H1 (cell line): Measurements from ENCODE around the gene RPS6KA2. TPM values are rescaled to one million over a fixed set of nuclear protein-coding genes. Genes with fewer than 3 reads are reported as not detected.

Experiments
- CTCF ChIA-PET: fragments of 300-600 bp; sonication (Branson Sonifier 250); formaldehyde crosslinking; loops from one replicate; lab custom pipeline; 2021; ENCODE audit not compliant: partially characterized antibody; lab: Charles Lee
- POLR2A ChIA-PET: fragments of 300-600 bp; sonication (Branson Sonifier 250); formaldehyde crosslinking; loops from one replicate; lab custom pipeline; 2021; ENCODE audit warnings: inconsistent platforms; ENCODE audit not compliant: partially characterized antibody; lab: Charles Lee
- DNase-seq, 2 experiments: peaks; one replicate each; pipeline versions ENCODE4 v3.0.0 to v3.0.0-alpha.2; 2010 to 2022; ENCODE audit warnings: low spot score in 2 of 2, low read depth in 1 of 2, mixed read lengths in 1 of 2
- FAIRE-seq: peaks from 2 replicates; lab custom pipeline; 2011; peaks lifted over from hg19 to GRCh38; lab: Jason Lieb, UNC
- H2AFZ ChIP-seq: 2 replicates; pipeline ENCODE4 v1.8.1; 2012; ENCODE audit warnings: low read length, inconsistent platforms
- H2AK5ac ChIP-seq: 2 replicates; pipeline ENCODE4 v1.6.1; 2013; ENCODE audit warnings: low read depth, low read length
- H2BK120ac ChIP-seq: replicated peaks from 2 replicates; pipeline ENCODE3; 2013; ENCODE audit warnings: low read depth, low read length, inconsistent platforms
- H2BK12ac ChIP-seq: 2 replicates; pipeline ENCODE4 v1.6.1; 2013; ENCODE audit warnings: low read depth, low read length
- H2BK15ac ChIP-seq: 2 replicates; pipeline ENCODE4 v1.6.1; 2013; ENCODE audit warnings: low read length
- H2BK20ac ChIP-seq: 2 replicates; pipeline ENCODE4 v1.6.1; 2013; ENCODE audit warnings: low read length
- H2BK5ac ChIP-seq: 2 replicates; pipeline ENCODE4 v1.6.1; 2013; ENCODE audit warnings: low read depth, low read length
- H3K14ac ChIP-seq: 2 replicates; pipeline ENCODE4 v1.6.1; 2013; ENCODE audit warnings: inconsistent platforms; ENCODE audit not compliant: insufficient read length
- H3K18ac ChIP-seq: 2 replicates; pipeline ENCODE4 v1.6.1; 2013; ENCODE audit warnings: low read length; ENCODE audit errors: extremely low read depth
- H3K23ac ChIP-seq: 2 replicates; pipeline ENCODE4 v1.6.1; 2013; ENCODE audit warnings: inconsistent platforms; ENCODE audit not compliant: insufficient read length
- H3K23me2 ChIP-seq: 2 replicates; pipeline ENCODE4 v1.6.1; 2013; ENCODE audit warnings: low read depth, low read length
- H3K27ac ChIP-seq: 2 replicates; pipeline ENCODE4 v1.6.1; 2011; ENCODE audit warnings: low read depth, low read length, inconsistent platforms
- H3K27me3 ChIP-seq, 4 experiments: replicated peaks in 1 of 4; 1 replicate in 1 of 4; 2 replicates in 3 of 4; pipeline versions ENCODE4 v1.6.1 to v1.8.1; 2011 to 2013; ENCODE audit warnings: low read length in 3 of 4, mild to moderate bottlenecking in 3 of 4, inconsistent platforms in 2 of 4, mixed read lengths in 2 of 4, moderate library complexity in 1 of 4; ENCODE audit not compliant: control insufficient read depth in 3 of 4, insufficient read depth in 3 of 4; ENCODE audit errors: extremely low read depth in 1 of 4
- H3K36me3 ChIP-seq, 4 experiments: 2 replicates each; pipeline versions ENCODE4 v1.6.1 to v1.8.1; 2011 to 2013; ENCODE audit warnings: mild to moderate bottlenecking in 4 of 4, low read length in 3 of 4, moderate library complexity in 2 of 4, control low read depth in 1 of 4, inconsistent platforms in 1 of 4; ENCODE audit not compliant: insufficient read depth in 4 of 4, control insufficient read depth in 2 of 4
- H3K4ac ChIP-seq: replicated peaks from 2 replicates; pipeline ENCODE3; 2013; ENCODE audit warnings: low read length, low read depth, mixed read lengths, inconsistent platforms; ENCODE audit not compliant: insufficient read length
- H3K4me1 ChIP-seq, 4 experiments: replicated peaks in 1 of 4; 1 replicate in 1 of 4; 2 replicates in 3 of 4; pipeline versions ENCODE4 v1.6.1 to v1.8.1; 2011 to 2013; ENCODE audit warnings: low read length in 3 of 4, inconsistent platforms in 2 of 4, mixed read lengths in 1 of 4; ENCODE audit not compliant: insufficient read depth in 4 of 4, control insufficient read depth in 3 of 4
- H3K4me2 ChIP-seq, 2 experiments: 2 replicates each; pipeline versions ENCODE4 v1.6.1 to v1.8.1; 2011 to 2013; ENCODE audit warnings: low read depth in 2 of 2, low read length in 2 of 2, control low read depth in 1 of 2, inconsistent platforms in 1 of 2, mild to moderate bottlenecking in 1 of 2; ENCODE audit not compliant: insufficient read depth in 1 of 2
- H3K4me3 ChIP-seq, 4 experiments: fragments of 200-600, 300-600 bp in 1 of 4; sonication (generic), shearing (Covaris generic), sonication (Bioruptor Twin) in 1 of 4; 2 replicates each; pipeline versions ENCODE4 v1.5.1 to v1.8.1; 2011 to 2016; ENCODE audit warnings: low read length in 4 of 4, low read depth in 3 of 4, control low read depth in 2 of 4, inconsistent platforms in 2 of 4, mild to moderate bottlenecking in 2 of 4, mixed read lengths in 1 of 4, moderate library complexity in 1 of 4; ENCODE audit not compliant: insufficient read depth in 2 of 4; ENCODE audit errors: extremely low read depth in 1 of 4
- H3K56ac ChIP-seq: replicated peaks from 2 replicates; pipeline ENCODE3; 2013; ENCODE audit warnings: low read depth, mild to moderate bottlenecking, mixed read lengths, low read length, inconsistent platforms; ENCODE audit not compliant: insufficient read length
- H3K79me1 ChIP-seq: 2 replicates; pipeline ENCODE4 v1.6.1; 2013; ENCODE audit warnings: low read depth, low read length, control low read depth
- H3K79me2 ChIP-seq, 2 experiments: 2 replicates each; pipeline versions ENCODE4 v1.6.1 to v1.8.1; 2012 to 2013; ENCODE audit warnings: low read length in 2 of 2, mild to moderate bottlenecking in 2 of 2, inconsistent platforms in 1 of 2; ENCODE audit not compliant: insufficient read depth in 2 of 2, control insufficient read depth in 1 of 2
- H3K9ac ChIP-seq, 4 experiments: replicated peaks in 1 of 4; 1 replicate in 1 of 4; 2 replicates in 3 of 4; pipeline versions ENCODE4 v1.6.1 to v1.8.1; 2011 to 2013; ENCODE audit warnings: low read depth in 3 of 4, low read length in 3 of 4, control low read depth in 2 of 4, mild to moderate bottlenecking in 2 of 4, moderate library complexity in 2 of 4, inconsistent platforms in 1 of 4; ENCODE audit errors: extremely low read depth in 1 of 4
- H3K9me3 ChIP-seq, 2 experiments: 2 replicates each; pipeline versions ENCODE4 v1.6.1 to v1.8.1; 2012 to 2013; ENCODE audit warnings: mild to moderate bottlenecking in 2 of 2, moderate library complexity in 2 of 2, control low read depth in 1 of 2, inconsistent platforms in 1 of 2, low read depth in 1 of 2, low read length in 1 of 2, mixed read lengths in 1 of 2; ENCODE audit not compliant: insufficient read depth in 2 of 2
- H4K20me1 ChIP-seq, 2 experiments: replicated peaks in 1 of 2; 2 replicates each; pipeline versions ENCODE3 to v1.8.1; 2011 to 2013; ENCODE audit warnings: inconsistent platforms in 2 of 2, low read length in 2 of 2, mild to moderate bottlenecking in 1 of 2; ENCODE audit not compliant: insufficient read depth in 2 of 2, control insufficient read depth in 1 of 2
- H4K5ac ChIP-seq: 2 replicates; pipeline ENCODE4 v1.6.1; 2013; ENCODE audit warnings: low read length, low read depth, mixed read lengths, inconsistent platforms; ENCODE audit not compliant: insufficient read length
- H4K8ac ChIP-seq: 2 replicates; pipeline ENCODE4 v1.8.0; 2013; ENCODE audit warnings: mild to moderate bottlenecking, moderate library complexity, low read length, inconsistent platforms; ENCODE audit not compliant: insufficient read depth; ENCODE audit errors: extremely low read depth
- H4K91ac ChIP-seq: replicated peaks from 2 replicates; pipeline ENCODE3; 2013; ENCODE audit warnings: low read length, mixed read lengths, inconsistent platforms; ENCODE audit not compliant: insufficient read length
- BACH1 ChIP-seq: IDR thresholded peaks from 2 replicates; pipeline ENCODE4 v1.6.1; 2012; ENCODE audit warnings: low read length, improper control_type of control experiment
- CHD1 ChIP-seq: IDR thresholded peaks from 2 replicates; pipeline ENCODE4 v1.6.1; 2012; ENCODE audit warnings: low read depth, low read length, improper control_type of control experiment
- CHD2 ChIP-seq: IDR thresholded peaks from 2 replicates; pipeline ENCODE4 v1.6.1; 2012; ENCODE audit warnings: low read length, improper control_type of control experiment
- CREB1 ChIP-seq: IDR thresholded peaks from 2 replicates; pipeline ENCODE4 v1.6.1; 2012; ENCODE audit warnings: inconsistent platforms
- KDM5A ChIP-seq: fragments of 200-600 bp; IDR thresholded peaks from 2 replicates; pipeline ENCODE4 v1.7.1; 2012; ENCODE audit warnings: mild to moderate bottlenecking, low read length, inconsistent platforms, mixed read lengths
- PHF8 ChIP-seq: fragments of 200-600 bp; sonication (generic); conservative IDR thresholded peaks from 2 replicates; pipeline ENCODE4 v1.7.1; 2012; ENCODE audit warnings: low read depth, mild to moderate bottlenecking, inconsistent platforms, low read length, moderate library complexity
- POLR2AphosphoS5 ChIP-seq: IDR thresholded peaks from 2 replicates; pipeline ENCODE4 v1.6.1; 2011; ENCODE audit warnings: low read depth, low read length
- RAD21 ChIP-seq, 2 experiments: IDR thresholded peaks in 1 of 2; conservative IDR thresholded peaks in 1 of 2; 2 replicates each; pipeline ENCODE4 v1.6.1; 2011; ENCODE audit warnings: low read depth in 2 of 2, low read length in 2 of 2, improper control_type of control experiment in 1 of 2, inconsistent platforms in 1 of 2, mild to moderate bottlenecking in 1 of 2, moderate library complexity in 1 of 2
- RNF2 ChIP-seq: fragments of 200-900, 300-1000 bp; sonication (generic); IDR thresholded peaks from 2 replicates; pipeline ENCODE4 v1.7.1; 2016; ENCODE audit warnings: borderline replicate concordance, low read depth, mild to moderate bottlenecking, antibody characterized with exemption, low read length; ENCODE audit not compliant: poor library complexity, severe bottlenecking; ENCODE audit errors: missing control alignments
- USF2 ChIP-seq: IDR thresholded peaks from 2 replicates; pipeline ENCODE4 v1.6.1; 2011; ENCODE audit warnings: low read length, improper control_type of control experiment
- WGBS, 2 experiments: shearing (Covaris generic) in 1 of 2; methylation state at CpG; one replicate each; pipeline versions ENCODE4 v1.1.6 to v1.1.7; 2013 to 2015; ENCODE audit warnings: low lambda C conversion rate in 2 of 2, mixed read lengths in 2 of 2, inconsistent platforms in 1 of 2, low coverage in 1 of 2, missing lambda C conversion rate in 1 of 2; ENCODE audit not compliant: insufficient replicate concordance in 2 of 2, insufficient coverage in 1 of 2, insufficient read length in 1 of 2; ENCODE audit errors: extremely low coverage in 1 of 2, missing lambda C conversion rate in 1 of 2; 5-methylcytosine and 5-hydroxymethylcytosine counted together
- polyA plus RNA-seq, 7 experiments: library from polyadenylated mRNA; depleted of rRNA in 3 of 7; stranded (reverse) in 5 of 7; unstranded in 2 of 7; fragments of >200 nt in 5 of 7; fragments of 200-250 nt in 2 of 7; gene quantifications; 1 replicate in 5 of 7; 2 replicates in 1 of 7; 4 replicates in 1 of 7; pipeline versions ENCODE4 v1.2.1 to v1.2.3, GENCODE V29; 2011 to 2013; ENCODE audit warnings: missing spikeins in 2 of 7, mixed read lengths in 2 of 7
- total RNA-seq: library from RNA; stranded (reverse); fragmentation: NEBNext Ultra II Directional; extraction: Animal tissue kit (Norgen Biotek cat#: 25700); gene quantifications from 2 replicates; pipeline ENCODE4 v1.2.1, GENCODE V29; 2021

RPS6KA2 gene
- total and polyA plus RNA-seq, 2 of the 8 experiments (the other 6 are each of a cell fraction or from before 2014, with no cell fraction given), result 8.8 to 25.7 TPM

- Histone ChIP-seq H2BK5ac (peak overlapping the region; percentile 10; the same call in 1 of the 2 replicates), H4K8ac (no peak overlapping the region), H2BK120ac (no peak overlapping the region), H2BK15ac (no peak overlapping the region), H3K27ac (no peak overlapping the region), H3K18ac (no peak overlapping the region), H3K79me1 (no peaks in the 10 kb centered on the region), H3K4me3 (no peak overlapping the region), H3K23ac (no peak overlapping the region), H3K56ac (no peak overlapping the region), H3K4me1 (peaks cover 3 to 8% (median 6%) of the 10 kb centered on the region in 4 experiments; a peak in 6 of 7 replicates), H4K20me1 (no peaks in the 10 kb centered on the region), H2BK20ac (no peak overlapping the region), H4K5ac (no peak overlapping the region), H3K4ac (no peak overlapping the region), H3K27me3 (no peaks in the 10 kb centered on the region), H3K23me2 (no peaks in the 10 kb centered on the region), H3K79me2 (no peaks in the 10 kb centered on the region), H4K91ac (no peak overlapping the region), H2BK12ac (no peak overlapping the region; the same call in 1 of the 2 replicates), H3K4me2 (no peak overlapping the region), H2AFZ (no peak overlapping the region), H3K9ac (no peak overlapping the region), H3K14ac (no peak overlapping the region), H2AK5ac (no peak overlapping the region), H3K9me3 (no peaks in the 10 kb centered on the region), H3K36me3 (peaks cover 0 to 7% (median 3%) of the 10 kb centered on the region in 4 experiments; a peak in 2 of 8 replicates)
- CTCF ChIA-PET, result interaction anchor here (0.7 to 1.7 kb wide), 6 partner anchors 11 to 97 kb away, joined by 3 to 4 read pairs (median 4); no protein-coding TSS in a partner anchor
- POLR2A ChIA-PET, result interaction anchor here (2.2 kb wide), 1 partner anchor 10 kb away, joined by 7 read pairs; no protein-coding TSS in a partner anchor
- no peak for FAIRE-seq
- no peak for DNase-seq
- WGBS, 2 experiments, result 90% methylated on average over 20 of the region's 20 CpGs; no CpG with 5 or more reads in 1 of the 2 experiments
- TF ChIP-seq RNF2, result no peak
- no peak for TF ChIP-seq CREB1
- TF ChIP-seq CHD2, result no peak
- no peak for TF ChIP-seq PHF8
- no peak for TF ChIP-seq POLR2AphosphoS5
- no peak for TF ChIP-seq BACH1
- TF ChIP-seq RAD21 (IDR thresholded peaks at IDR 0.05 in 1 of 2, conservative IDR thresholded peaks at IDR 0.05 in 1 of 2; ENCODE audit: low read depth in 2 of 2, low read length in 2 of 2), result peak in 1 of 2 experiments; percentile 38; a peak in 2 of 4 replicates
- no peak for TF ChIP-seq USF2
- no peak for TF ChIP-seq CHD1
- TF ChIP-seq KDM5A, result no peak
Observed at GRCh38 chr6:166485651-166486535, 141.2 kb downstream of the RPS6KA2 start.
